Keratinocyte (primary cell): Measurements from ENCODE around the gene NCKAP5. TPM values are rescaled to one million over a fixed set of nuclear protein-coding genes. Genes with fewer than 3 reads are reported as not detected.

Source experiments
- DNase-seq: peaks from one replicate; pipeline ENCODE4 v3.0.0-alpha.2; 2011; ENCODE audit warnings: low read depth, missing footprints, low spot score
- FAIRE-seq: peaks from 2 replicates; lab custom pipeline; 2011; peaks lifted over from hg19 to GRCh38; lab: Jason Lieb, UNC
- H2AFZ ChIP-seq: 2 replicates; pipeline ENCODE4 v1.6.0; 2012; ENCODE audit warnings: low read length, control low read depth, inconsistent platforms; ENCODE audit not compliant: control insufficient read depth
- H3K27ac ChIP-seq: 2 replicates; pipeline ENCODE4 v1.5.1; 2011; ENCODE audit warnings: low read length; ENCODE audit not compliant: control insufficient read depth, insufficient read depth
- H3K27me3 ChIP-seq: 3 replicates; pipeline ENCODE4 v1.6.0; 2011; ENCODE audit warnings: low read length; ENCODE audit not compliant: control insufficient read depth, insufficient read depth; ENCODE audit errors: extremely low read depth
- H3K36me3 ChIP-seq, 2 experiments: 2 replicates in 1 of 2; 3 replicates in 1 of 2; pipeline ENCODE4 v1.5.1; 2011; ENCODE audit warnings: low read length in 2 of 2, mild to moderate bottlenecking in 1 of 2; ENCODE audit not compliant: control insufficient read depth in 2 of 2, insufficient read depth in 2 of 2; ENCODE audit errors: extremely low read depth in 1 of 2
- H3K4me1 ChIP-seq: 3 replicates; pipeline ENCODE4 v1.5.1; 2011; ENCODE audit warnings: low read length; ENCODE audit not compliant: control insufficient read depth, insufficient read depth; ENCODE audit errors: extremely low read depth
- H3K4me2 ChIP-seq: 3 replicates; pipeline ENCODE4 v1.6.0; 2011; ENCODE audit warnings: low read depth, low read length; ENCODE audit not compliant: control insufficient read depth, insufficient read depth; ENCODE audit errors: extremely low read depth
- H3K4me3 ChIP-seq, 3 experiments: fragments of 200-600 bp in 1 of 3; sonication (generic) in 1 of 3; 2 replicates in 2 of 3; 3 replicates in 1 of 3; pipeline ENCODE4 v1.5.1; 2011 to 2016; ENCODE audit warnings: low read length in 3 of 3, mild to moderate bottlenecking in 3 of 3, control low read depth in 2 of 3, inconsistent platforms in 1 of 3, low read depth in 1 of 3, mixed read lengths in 1 of 3, mixed run types in 1 of 3, moderate library complexity in 1 of 3; ENCODE audit not compliant: control insufficient read depth in 2 of 3, insufficient read depth in 2 of 3; ENCODE audit errors: extremely low read depth in 1 of 3
- H3K79me2 ChIP-seq: 2 replicates; pipeline ENCODE4 v1.6.0; 2012; ENCODE audit warnings: low read length; ENCODE audit not compliant: control insufficient read depth, insufficient read depth
- H3K9ac ChIP-seq: 3 replicates; pipeline ENCODE4 v1.6.0; 2011; ENCODE audit warnings: low read length; ENCODE audit not compliant: control insufficient read depth, insufficient read depth; ENCODE audit errors: extremely low read depth
- H3K9me1 ChIP-seq: 3 replicates; pipeline ENCODE4 v1.6.0; 2011; ENCODE audit warnings: low read length; ENCODE audit not compliant: control insufficient read depth, insufficient read depth; ENCODE audit errors: extremely low read depth
- H3K9me3 ChIP-seq: 2 replicates; pipeline ENCODE4 v1.5.1; 2012; ENCODE audit warnings: low read depth, low read length; ENCODE audit not compliant: control insufficient read depth
- H4K20me1 ChIP-seq: 3 replicates; pipeline ENCODE4 v1.6.0; 2011; ENCODE audit warnings: low read length; ENCODE audit not compliant: control insufficient read depth, insufficient read depth; ENCODE audit errors: extremely low read depth
- CTCF ChIP-seq, 3 experiments: IDR thresholded peaks in 1 of 3; conservative IDR thresholded peaks in 1 of 3; optimal IDR thresholded peaks in 1 of 3; 2 replicates in 2 of 3; 3 replicates in 1 of 3; pipeline versions ENCODE3 to v1.5.1; 2011; ENCODE audit warnings: low read length in 3 of 3, mild to moderate bottlenecking in 3 of 3, moderate library complexity in 2 of 3, control low read depth in 1 of 3, inconsistent platforms in 1 of 3; ENCODE audit not compliant: insufficient read depth in 2 of 3; ENCODE audit errors: extremely low read depth in 1 of 3
- EZH2 ChIP-seq: IDR thresholded peaks from one replicate; pipeline ENCODE4 v1.6.1; 2012; ENCODE audit warnings: inconsistent platforms, mild to moderate bottlenecking, low read length, moderate library complexity
- dilution Hi-C: fragments of 300-500 bp; cut with MboI; formaldehyde crosslinking; loops from one replicate; pipeline ENCODE4 v1.7.0; 2020; ENCODE audit warnings: low sequenced_read_pairs; ENCODE audit not compliant: extremely low pct_ligation_motif_present
- polyA plus RNA-seq, 5 experiments: library from polyadenylated mRNA; depleted of rRNA in 3 of 5; stranded (reverse) in 3 of 5; stranded (forward) in 1 of 5; unstranded in 1 of 5; fragments of >200 nt; gene quantifications; 1 replicate in 1 of 5; 2 replicates in 3 of 5; 3 replicates in 1 of 5; pipeline versions ENCODE4 v1.2.1 to v1.2.3, GENCODE V29; 2011 to 2012; ENCODE audit warnings: missing spikeins in 2 of 5, low read depth in 1 of 5, low replicate concordance in 1 of 5

The NCKAP5 gene
- polyA plus RNA-seq, 1 donor (not counting 4 experiments of a cell fraction or from before 2014, with no cell fraction given) = 3.6 TPM

- no peaks in the 10 kb centered on the region for H3K27me3 ChIP-seq
- FAIRE-seq (no peak), DNase-seq (no peak)
- no peak overlapping the region for H2AFZ ChIP-seq
- H3K79me2 ChIP-seq = no peaks in the 10 kb centered on the region
- no peak overlapping the region for H3K9ac ChIP-seq
- H3K4me3 ChIP-seq = no peak overlapping the region
- dilution Hi-C loops = no loop called here
- H3K27ac ChIP-seq = no peak overlapping the region
- H3K4me2 ChIP-seq = no peak overlapping the region
- no peaks in the 10 kb centered on the region for H3K9me3 ChIP-seq
- H3K36me3 ChIP-seq = no peaks in the 10 kb centered on the region
- no peaks in the 10 kb centered on the region for H3K4me1 ChIP-seq
- TF ChIP-seq CTCF (optimal IDR thresholded peaks at IDR 0.05 in 1 of 3, IDR thresholded peaks at IDR 0.05 in 1 of 3, conservative IDR thresholded peaks at IDR 0.05 in 1 of 3; ENCODE audit: extremely low read depth in 1 of 3, insufficient read depth in 2 of 3, low read length in 3 of 3) (no peak), EZH2 (no peak)
- no peaks in the 10 kb centered on the region for H4K20me1 ChIP-seq
- no peaks in the 10 kb centered on the region for H3K9me1 ChIP-seq
Measured at GRCh38 chr2:133061874-133062593, 506.2 kb downstream of the NCKAP5 start.

GRCh38 chr2:133054297-133054696 is 514.0 kb downstream of the NCKAP5 start:
- H3K4me2 ChIP-seq = no peak overlapping the region
- H3K4me1 ChIP-seq = no peaks in the 10 kb centered on the region
- no peaks in the 10 kb centered on the region for H3K27me3 ChIP-seq
- no peaks in the 10 kb centered on the region for H3K9me3 ChIP-seq
- DNase-seq (no peak), FAIRE-seq (no peak)
- H3K27ac ChIP-seq = no peak overlapping the region
- TF ChIP-seq CTCF (optimal IDR thresholded peaks at IDR 0.05 in 1 of 3, IDR thresholded peaks at IDR 0.05 in 1 of 3, conservative IDR thresholded peaks at IDR 0.05 in 1 of 3; ENCODE audit: extremely low read depth in 1 of 3, insufficient read depth in 2 of 3, low read length in 3 of 3) (no peak), EZH2 (no peak)
- no peaks in the 10 kb centered on the region for H3K9me1 ChIP-seq
- H3K36me3 ChIP-seq = no peaks in the 10 kb centered on the region
- no peak overlapping the region for H3K9ac ChIP-seq
- no peak overlapping the region for H2AFZ ChIP-seq
- no peaks in the 10 kb centered on the region for H3K79me2 ChIP-seq
- dilution Hi-C loops = no loop called here
- H4K20me1 ChIP-seq = no peaks in the 10 kb centered on the region
- H3K4me3 ChIP-seq = no peak overlapping the region
